Stomach (tissue), 4 donors: ENCODE measurements around the gene PTHLH.

Experiments
- CTCF ChIP-seq, 7 experiments: fragments of 450-650 bp in 4 of 7; fragments of 200-600 bp in 3 of 7; sonication (generic) in 3 of 7; IDR thresholded peaks; one replicate each; pipeline ENCODE4 v1.5.1; 2016 to 2019; ENCODE audit warnings: antibody characterized with exemption in 7 of 7, control low read depth in 2 of 7, mild to moderate bottlenecking in 1 of 7
- POLR2A ChIP-seq, 4 donors: fragments of 450-650 bp; IDR thresholded peaks; one replicate each; pipeline ENCODE4 v1.6.1; 2016; ENCODE audit warnings: antibody characterized with exemption in 4 of 4, control low read depth in 2 of 4, mild to moderate bottlenecking in 1 of 4, moderate library complexity in 1 of 4
- POLR2AphosphoS5 ChIP-seq, 3 donors: sonication (generic); formaldehyde crosslinking; IDR thresholded peaks; one replicate each; pipeline ENCODE4 v1.6.1; 2016; ENCODE audit warnings: antibody characterized with exemption in 3 of 3

DNA sequence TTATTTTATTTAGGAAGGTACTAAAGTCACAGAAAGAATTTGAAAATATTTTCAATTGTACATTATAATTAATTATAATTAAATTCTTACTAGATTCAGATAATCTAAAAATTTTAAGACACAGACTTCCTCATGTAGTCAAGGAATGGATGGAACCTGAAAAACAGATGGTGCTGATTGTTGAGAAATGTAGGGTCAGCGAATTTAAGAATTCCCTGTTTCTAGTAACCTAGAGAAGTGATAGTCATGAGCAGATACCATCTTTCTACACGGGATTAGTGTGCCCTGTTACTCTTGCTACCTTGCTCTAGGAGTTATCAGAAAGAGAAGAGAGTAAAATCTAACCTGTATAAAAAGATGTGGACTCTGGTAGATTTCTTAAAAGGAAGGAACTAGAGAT, 37.5 kb upstream of the PTHLH start:
- TF ChIP-seq POLR2A (IDR thresholded peaks at IDR 0.05) (no peak), POLR2AphosphoS5 (IDR thresholded peaks at IDR 0.05) (no peak), CTCF (IDR thresholded peaks at IDR 0.05) (no peak)
